Left lobe of liver (tissue), 2 donors: ENCODE data around the gene EEIG1. TPM values are rescaled to one million over a fixed set of nuclear protein-coding genes. Genes with fewer than 3 reads are reported as not detected.
A peak's percentile ranks its signal among the peaks of the same experiment; 100 is the strongest.

Experiments
- ATAC-seq: fragments of 200-7000 bp; cut with Tn5 transposase; one replicate; pipeline ENCODE4 v1.9.1; 2020; ENCODE audit warnings: mild to moderate bottlenecking, moderate library complexity
- DNase-seq: peaks from one replicate; pipeline ENCODE4 v3.0.0-alpha.2; 2020; ENCODE audit warnings: low spot score
- total RNA-seq: library from RNA; stranded (reverse); gene quantifications from one replicate; pipeline ENCODE4 v1.2.1, GENCODE V29; 2021
- donor health status: DM: no; HTN: no; CAD: no; lungs with moderate emphysema.
- donor health status: DM: no; HTN: yes; CAD: no.

EEIG1 gene
- total RNA-seq, 1 donor from 2014 or later = 42.5 TPM

DNA sequence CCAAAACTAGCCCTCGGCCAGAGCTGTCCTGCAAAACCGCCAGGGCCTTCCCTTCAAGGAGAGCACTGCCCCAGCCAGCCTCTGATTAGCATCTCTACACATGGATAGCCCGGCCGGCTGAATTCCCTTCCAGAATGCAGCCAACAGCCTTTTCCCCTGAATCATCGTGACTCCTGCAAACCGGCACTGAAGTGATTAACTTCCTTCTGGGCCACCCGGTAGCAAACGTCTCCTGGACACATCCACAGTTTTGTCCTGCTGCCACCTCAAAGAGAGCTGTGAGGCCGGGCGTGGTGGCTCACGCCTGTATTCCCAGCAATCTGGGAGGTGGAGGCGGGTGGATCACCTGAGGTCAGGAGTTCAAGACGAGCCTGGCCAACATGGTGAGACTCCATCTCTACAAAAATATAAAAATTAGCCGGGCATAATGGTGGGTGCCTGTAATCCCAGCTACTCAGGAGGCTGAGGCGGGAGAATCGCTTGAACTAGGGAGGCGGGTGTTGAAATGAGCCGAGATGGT is 21.1 kb upstream of the EEIG1 start:
- ATAC-seq (peak; percentile 27), DNase-seq (no peak)

DNA sequence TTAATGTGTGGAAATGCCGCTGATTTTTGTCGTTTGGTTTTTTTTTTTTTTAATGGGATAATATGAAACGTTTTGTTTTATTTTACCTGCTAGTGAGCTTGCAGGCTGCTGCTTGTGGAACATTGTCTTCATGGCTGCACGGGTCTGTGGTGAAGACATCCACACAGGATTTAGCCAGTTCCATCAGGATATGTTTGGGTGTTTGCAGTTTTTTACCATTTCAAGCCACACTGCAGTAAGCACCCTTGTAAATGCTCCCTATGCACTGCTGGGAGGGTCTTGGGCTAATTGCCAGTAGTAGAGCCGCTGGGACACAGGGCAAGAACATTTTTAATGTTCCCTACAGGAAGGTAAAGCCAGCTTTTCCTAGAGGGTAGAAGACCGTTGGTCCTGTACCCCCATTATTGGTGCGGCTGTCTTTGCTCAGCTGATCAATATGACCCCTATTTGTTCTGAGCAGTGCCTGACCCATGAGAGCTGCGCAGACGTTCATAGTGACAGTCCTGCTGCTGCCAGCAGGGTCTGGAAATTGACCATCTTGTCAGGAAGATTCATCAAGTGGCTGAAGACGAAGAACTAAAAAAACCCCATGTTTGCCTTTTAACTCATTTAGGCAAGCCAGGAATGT is 20.5 kb upstream of the EEIG1 start:
- ATAC-seq (no peak), DNase-seq (no peak)

DNA sequence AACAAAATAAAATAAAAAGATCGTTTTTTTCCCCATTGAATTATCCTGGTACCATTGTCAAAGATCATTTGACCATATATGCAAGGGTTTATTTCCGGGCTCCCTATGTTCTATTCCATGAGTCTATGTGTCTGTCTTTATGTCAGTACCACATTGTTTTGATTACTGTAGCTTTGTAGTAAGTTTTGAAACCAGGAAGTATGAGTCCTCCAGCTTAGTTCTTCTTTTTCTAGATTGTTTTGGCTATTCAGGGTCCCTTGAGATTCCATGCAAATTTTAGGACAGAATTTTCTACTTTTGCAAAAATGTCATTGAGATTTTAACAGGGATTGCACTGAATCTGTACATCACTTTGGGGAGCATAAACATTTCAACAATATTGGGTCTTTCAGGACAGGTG is 18.7 kb upstream of the EEIG1 start:
- no peak for DNase-seq
- ATAC-seq = no peak

DNA sequence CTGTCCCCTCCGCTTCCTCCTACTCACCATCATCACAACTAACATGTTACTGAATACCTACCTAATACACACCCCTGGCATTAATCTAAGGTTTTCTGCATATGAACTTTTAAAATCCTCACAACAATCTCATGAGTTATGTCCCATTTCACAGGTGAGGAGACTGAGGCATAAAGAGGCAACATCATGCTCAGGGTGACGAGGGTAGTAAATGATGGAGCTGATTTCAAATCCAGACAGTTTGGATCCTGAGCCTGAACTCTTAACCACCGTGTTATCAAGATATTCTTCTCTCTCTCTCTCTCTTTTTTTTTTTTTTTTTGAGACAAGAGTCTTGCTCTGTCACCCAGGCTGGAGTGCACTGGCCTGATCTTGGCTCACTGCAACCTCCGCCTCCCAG is 12.9 kb upstream of the EEIG1 start:
- no peak for ATAC-seq
- DNase-seq = no peak

DNA sequence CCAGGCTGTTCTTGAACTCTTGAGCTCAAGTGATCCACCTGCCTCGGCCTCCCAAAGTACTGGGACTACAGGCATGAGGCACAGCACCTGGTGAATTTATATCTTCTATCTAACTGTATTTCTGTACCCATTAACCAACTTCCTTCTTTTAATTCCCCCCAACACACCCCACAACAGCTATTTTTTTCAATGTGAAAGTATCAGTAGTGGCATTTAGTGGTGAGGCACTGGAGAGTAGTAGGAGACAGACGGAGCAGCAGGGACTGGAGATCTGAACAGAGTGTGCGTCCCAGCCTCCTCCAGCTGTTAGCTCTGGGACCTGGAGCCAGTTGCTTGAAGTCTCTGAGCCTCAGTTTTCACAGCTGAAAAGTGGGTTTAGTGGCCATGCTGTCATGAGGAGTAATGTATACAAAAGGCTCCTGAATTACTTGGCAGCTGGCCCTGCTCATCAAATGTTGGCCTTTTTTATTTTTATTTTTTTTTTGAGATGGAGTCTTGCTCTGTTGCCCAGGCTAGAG is 11.0 kb upstream of the EEIG1 start:
- no peak for DNase-seq
- no peak for ATAC-seq

DNA sequence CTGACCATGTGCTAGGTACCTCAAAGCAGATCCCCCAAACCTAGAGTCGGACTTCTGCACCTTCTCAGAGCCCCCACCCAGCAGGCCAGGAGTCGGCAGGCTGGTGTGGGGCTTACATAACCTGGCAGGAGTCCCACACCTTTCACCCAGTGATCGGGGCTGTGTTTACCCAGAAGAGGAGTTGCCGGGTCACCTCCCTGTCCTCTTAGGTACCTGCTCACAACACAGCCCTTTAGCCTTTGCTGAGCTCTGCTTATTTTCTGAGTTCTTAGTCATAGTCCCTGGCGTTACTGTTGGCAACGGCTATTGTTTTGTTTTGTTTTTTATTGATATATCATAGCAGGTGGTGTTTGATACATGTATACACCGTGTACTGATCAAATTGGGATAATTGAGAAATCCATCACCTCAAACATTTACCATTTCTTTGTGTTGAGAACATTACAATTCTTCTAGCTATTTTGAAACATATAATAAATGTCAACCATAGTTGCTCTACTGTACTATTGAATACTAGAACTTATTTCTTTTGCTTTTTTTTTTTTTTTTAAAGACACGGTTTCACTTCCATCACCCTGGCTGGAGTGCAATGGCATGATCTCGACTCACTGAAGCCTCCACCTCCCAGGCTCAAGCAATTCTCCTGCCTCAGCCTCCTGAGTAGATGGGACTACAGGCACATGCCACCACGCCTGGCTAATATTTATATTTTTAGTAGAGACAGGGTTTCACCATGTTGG is 10.4 kb upstream of the EEIG1 start:
- DNase-seq = peak; percentile 94
- peak; percentile 71 for ATAC-seq

DNA sequence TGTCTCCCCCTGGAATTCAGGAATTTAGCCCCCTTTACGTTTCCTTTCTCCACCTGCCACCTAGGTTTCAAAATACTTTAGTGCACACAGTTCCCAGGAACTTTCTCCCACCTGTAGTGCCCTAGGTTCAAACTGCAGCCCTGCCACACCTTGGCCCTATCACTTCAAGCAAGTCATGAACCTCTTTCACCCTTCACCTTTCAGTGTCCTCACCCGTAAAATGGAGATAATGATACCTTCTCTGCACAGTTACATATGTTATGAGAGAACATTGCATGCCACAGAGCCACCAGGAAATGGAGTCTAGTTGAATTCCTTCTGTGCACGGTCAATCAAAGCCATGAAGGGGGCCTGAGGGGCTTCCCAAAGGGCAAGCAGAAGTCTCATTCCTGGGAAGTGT is 9.8 kb upstream of the EEIG1 start:
- DNase-seq = no peak
- peak; percentile 25 for ATAC-seq

DNA sequence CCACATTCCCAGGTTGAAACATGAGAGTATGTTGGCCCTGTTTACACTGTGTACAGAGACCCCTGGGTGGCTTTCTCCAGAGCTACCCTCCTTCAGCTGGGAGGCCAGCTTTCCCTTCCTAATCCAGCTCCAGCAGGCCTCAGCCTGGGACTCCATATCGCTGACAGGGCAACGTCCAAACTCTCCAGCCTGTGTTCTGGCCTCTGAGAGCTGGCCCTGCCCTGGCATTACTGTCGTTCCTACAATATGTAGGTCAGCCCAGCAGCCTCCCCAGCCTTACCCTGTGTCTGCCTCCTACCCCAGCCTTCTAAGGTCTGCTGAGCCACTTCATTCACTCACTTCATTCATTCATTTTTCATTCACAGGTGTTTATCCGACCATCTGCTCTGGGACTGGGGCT is 8.3 kb upstream of the EEIG1 start:
- peak; percentile 73 for DNase-seq
- peak; percentile 68 for ATAC-seq

DNA sequence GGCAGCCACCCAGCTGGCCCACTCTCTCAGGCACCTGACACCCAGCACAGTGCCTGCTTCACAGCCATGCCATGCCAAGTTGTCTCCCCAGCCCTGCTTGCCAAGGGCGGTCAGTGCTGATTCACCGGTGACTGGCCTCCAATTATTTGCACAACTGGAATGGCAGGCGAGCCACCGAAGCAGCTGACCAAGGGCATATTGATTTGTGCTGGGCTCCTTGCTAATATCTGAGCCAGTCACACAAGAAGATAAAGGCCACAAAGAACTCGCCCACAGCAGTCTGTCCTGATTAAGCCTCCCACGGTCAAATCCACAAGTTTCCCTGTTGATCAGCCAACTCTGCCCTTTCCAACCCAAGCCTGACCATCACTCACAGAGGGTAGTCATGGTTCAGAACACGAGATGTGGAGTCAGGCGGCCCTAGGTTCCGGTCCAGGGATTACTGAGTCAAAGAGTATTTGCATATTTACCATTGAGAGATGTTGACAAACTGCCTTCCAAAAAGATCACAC is 6.4 kb upstream of the EEIG1 start:
- peak; percentile 74 for ATAC-seq
- DNase-seq = peak; percentile 96

DNA sequence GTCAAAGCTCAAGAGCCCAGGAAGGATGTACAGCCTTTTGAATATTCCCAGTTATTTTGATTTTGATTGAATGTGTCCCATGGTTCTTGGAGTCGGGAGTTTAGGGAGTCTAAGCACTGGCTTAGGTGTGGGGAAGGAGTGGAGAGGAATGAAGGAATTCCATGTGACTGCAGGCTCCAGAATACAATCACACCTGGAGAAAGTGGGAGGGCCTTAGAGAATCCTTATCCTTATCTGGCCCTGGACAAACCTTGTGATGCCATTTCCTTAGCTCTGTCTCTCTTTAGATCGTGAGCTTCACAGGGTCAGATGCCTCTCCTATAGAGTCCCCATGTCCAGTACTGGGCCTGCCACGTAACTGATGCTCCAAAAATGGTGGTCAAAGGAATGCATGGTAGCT is 4.2 kb upstream of the EEIG1 start:
- ATAC-seq (no peak), DNase-seq (no peak)

DNA sequence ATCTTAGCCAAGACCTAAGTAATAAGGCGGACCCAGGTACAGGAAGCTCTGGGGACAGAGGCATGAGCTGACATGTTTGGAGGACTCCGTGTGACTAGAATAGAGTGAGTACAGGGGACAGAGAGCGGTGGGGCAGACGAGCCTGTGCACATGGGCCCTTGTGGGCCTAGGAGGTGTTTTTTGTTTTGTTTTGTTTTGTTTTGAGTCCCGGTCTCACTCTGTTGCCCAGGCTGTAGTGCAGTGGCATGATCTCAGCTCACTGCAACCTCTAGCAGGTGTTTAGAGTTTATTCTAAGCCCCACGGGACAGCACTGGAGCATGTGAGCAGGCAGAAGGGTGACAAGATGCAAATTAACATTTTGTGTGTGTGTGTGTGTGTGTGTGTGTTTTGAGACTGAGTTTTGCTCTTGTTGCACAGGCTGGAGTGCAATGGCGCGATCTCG is 3.1 kb upstream of the EEIG1 start:
- ATAC-seq (no peak), DNase-seq (no peak)

DNA sequence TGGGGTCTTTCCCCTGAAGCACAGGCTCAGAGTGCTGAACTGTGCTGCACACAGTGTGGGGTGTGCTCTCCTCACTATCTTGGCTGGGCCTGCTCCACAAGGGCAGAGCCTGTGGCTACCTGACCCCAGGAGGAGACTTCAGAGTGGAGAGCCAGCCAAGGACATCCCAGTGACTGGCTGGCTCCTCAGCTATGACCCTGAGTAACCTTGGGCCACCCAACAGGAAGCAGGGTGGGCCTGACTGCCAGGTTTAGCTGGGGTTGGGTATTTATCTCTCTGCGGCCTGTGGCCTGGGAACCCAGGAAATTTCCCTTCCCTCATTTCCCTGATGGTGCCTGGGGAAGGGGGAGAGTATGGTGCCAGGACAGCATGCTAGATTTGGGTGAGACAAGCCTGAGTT is 2.1 kb upstream of the EEIG1 start:
- no peak for DNase-seq
- ATAC-seq = no peak

DNA sequence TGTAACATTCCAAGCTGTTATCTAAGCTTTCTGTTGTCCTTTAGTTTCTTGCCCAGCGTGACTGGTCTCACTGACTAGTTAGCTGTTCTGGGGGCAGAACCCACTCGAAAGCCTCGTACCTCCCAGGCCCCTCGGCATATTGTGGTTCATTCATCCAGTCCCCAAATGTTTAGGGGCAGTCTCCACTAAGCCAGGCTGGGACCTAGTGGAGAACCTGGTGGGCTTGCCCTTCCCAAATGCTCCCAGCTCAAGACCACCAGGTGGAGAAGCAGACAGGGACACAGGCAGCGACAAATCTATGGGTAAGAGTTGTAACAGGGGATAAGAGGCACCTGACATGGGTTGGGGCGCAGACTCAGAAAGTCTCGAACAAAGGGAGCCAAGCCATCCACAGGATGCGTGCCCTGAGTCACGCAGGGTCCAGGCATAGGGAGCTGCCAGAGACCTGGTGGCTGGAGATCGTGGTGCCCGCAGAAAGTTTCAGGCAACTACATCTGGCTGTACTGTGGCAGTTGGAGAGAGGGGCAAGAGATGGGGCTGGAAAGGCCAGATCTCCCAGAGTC is 851 bp upstream of the EEIG1 start:
- DNase-seq = no peak
- ATAC-seq = no peak

DNA sequence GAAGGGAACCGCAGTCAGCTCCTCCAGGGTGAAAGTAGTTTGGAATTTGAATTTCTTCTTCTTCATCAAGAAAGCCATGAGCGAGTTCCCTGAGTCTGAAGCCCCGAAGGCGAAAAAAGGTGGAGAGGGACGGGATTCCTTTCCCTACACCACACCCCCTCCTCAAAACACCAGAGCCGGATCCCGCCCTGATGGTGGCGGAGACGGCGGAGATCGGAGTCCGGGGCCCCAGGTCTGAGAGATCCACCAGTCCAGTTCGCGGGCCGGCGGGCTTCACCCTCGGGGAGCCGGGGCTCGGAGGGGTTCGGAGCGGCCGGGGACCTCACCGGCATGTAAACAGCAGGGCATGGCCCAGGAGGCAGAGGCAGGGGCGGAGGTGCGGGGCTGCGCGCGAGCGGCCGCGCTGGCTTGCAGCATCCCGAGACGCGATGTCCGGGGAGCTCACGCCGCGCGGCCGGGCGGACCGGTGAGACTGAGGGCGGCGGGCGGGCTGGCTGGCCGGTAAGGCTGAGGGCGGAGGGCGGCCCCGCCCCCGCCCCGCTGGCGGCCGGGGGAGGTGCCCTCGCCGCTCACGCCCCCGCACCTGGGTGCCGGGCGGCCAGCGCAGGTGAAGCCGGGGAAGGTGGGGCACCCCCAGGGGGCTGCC is 606 bp downstream of the EEIG1 start:
- peak; percentile 70 for ATAC-seq
- DNase-seq = peak; percentile 81

DNA sequence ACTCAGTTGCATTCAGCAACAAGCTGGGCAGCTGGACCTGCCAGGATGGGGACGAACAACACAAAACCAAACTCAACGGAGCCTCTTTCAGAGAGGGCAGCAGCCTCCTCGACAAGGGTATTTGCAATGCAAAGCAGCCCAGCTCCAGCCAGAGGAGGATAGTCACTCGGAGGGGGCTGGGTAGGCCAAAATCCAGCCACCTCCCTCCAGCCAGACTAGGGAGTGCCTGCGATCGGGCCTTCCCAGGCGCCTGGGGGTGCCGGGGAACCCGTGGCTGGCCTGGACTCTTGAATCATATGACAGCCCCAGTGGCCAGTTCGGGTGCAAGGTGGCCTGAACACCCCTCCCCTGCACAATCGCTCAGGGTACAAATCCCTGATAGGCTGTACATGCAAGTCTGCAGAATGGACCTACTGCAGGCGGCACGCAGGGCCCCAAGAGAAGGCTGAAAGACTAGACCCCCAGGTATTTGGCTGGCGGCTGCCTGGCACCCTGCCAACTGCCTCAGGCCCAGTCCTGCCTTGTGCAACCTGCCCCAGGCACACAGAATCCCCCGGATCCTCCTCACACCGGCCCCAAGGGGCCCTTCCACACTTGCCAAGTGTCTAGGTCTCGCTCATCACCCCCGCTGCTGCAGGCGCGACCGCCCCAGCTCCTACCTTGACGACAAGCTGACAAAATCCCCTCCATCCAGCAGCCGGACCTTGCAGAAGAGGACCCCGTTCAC is 1.3 kb downstream of the EEIG1 start:
- ATAC-seq = peak; percentile 39
- peak; percentile 79 for DNase-seq

DNA sequence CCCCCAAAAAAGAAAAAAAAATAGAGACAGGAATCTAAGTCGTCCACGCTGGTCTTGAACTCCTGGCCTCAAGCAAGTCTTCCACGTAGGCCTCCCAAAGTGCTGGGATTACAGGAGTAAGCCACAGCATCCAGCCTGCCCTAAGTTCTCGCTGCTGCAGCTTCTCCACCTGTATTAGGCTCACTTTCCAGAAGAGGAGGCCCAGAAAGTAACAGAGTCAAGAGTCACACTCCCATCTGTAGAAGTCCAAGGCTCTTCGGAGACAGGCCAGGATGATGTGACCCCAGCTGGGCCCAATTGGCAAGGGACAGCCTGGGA is 1.8 kb downstream of the EEIG1 start:
- DNase-seq (no peak), ATAC-seq (no peak)

DNA sequence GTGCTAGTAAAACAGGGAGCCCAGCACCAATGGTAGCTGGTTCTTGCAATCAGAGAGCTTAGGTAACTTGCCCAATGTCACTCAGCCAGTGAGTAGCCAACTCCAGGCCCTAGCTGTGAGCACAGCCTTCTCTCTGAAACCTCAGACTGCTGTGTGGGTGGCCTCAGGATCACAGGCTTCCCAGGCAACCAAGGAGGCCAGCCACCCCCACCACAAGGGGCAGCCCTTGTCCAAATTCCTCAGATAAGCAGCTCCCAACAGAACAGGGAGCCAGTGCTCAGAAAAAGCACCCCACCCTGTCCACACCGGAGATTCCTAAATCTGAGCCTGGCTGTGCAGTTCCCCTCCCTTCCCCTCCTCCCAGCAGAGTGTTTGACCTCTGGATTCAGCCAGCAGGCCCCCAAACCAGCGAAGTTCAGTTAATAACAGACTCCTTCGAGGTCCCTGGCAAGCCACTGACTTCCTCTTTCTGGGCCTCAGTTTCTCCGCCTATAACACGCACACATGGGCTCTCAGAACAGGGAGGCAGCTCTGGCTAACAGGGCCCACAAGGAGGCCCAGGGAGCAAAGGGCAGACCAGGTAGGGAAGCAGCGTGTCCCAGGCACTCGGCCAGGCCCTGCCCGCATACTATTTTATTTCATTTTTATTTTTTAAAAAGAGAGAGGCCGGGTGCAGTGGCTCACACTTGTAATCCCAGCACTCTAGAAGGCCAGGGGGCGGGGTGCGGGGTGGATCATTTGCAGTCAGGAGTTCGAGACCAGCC is 2.7 kb downstream of the EEIG1 start:
- no peak for ATAC-seq

DNA sequence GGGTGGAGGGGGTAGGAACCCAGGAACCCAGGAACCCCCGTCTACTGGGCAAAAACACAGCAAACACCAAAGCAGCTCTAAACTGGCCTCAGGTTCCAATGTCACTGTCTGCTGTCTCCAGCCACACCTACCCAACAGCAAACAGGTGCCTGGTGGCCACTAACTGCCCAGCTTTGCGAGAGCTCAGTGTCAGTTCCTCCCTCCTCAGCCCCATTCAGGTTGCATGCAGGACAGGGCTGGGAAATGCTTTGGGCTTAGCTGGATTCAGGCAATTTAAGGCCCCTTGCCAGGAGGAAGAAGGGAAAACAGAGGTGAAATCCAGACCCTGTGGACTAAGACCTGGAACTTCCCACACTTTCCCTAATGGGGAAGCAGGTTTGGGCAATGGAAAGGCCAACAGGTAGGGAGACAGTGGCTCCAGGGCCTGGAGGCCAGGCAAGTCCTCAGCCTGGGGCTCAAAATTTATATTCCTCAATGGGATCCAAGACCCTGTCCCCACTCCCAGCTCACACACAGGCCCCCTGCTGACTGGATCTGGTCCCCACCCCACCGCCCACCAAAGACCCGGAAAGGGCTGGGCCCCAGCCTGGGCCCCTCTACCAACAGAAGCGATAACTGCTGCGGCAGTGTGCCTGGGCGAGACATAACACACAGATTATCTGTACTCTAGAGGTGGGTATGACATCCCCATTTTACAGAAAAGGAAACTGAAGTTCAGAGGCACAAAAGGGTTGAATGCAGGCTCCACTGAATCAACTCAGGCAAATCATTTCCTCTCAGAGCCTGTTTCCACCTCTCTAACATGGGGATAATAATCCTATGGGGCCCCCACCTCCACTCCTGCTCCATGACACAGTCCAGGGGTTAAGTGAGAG is 3.5 kb downstream of the EEIG1 start:
- DNase-seq (peak; percentile 55), ATAC-seq (no peak)

More for the DNA sequence above, 2.7 kb downstream of the EEIG1 start:
- peak; percentile 64 for DNase-seq

DNA sequence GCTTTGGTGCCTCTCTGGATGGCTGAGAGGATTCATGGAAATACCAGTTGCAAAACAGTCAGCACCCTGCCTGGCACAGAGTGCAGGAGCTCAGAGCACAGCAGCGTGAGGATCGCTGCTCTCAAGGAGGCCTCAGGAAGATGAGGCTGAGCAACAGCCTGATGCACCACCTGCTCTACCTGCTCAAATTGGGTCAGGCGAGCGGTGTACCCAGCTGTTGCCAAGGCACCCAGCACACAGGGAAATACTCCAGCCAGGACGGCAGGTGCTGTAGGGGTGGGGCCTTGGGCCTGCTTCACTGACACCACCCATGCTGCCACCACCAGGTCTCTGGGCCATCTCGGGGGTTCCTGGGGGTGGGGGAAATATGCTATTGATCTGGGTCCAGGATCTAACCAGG is 4.3 kb downstream of the EEIG1 start:
- ATAC-seq (no peak), DNase-seq (peak; percentile 51)
